ENCODE data around the gene HES2.
"Not testable (repeated sequence)": the region's sequence is repeated elsewhere in the genome, so short reads cannot be mapped to it uniquely, and the experiment has no call there.

HES2 gene

DNA sequence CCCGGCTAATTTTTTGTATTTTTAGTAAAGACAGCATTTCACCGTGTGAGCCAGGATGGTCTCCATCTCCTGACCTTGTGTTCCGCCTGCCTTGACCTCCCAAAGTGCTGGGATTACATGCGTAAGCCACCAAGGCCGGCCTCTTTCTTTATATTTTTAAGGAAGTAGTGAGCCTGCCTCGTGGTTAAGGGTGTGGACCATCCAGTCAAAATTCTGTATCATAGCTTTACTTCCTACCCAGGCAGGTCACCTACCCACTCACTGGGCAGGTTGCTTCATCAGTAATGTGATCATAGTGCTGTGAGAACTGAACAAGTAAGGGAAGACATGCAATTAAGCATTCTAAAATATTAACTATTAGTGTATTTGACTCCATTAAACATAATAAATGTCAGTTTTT lies 18.0 kb downstream of the HES2 start:
- Histone ChIP-seq H3K27ac (no peak overlapping the region), H3K4me2 (no peak overlapping the region)
- TF ChIP-seq Cebpa-rat (IDR thresholded peaks at IDR 0.05): no peak

DNA sequence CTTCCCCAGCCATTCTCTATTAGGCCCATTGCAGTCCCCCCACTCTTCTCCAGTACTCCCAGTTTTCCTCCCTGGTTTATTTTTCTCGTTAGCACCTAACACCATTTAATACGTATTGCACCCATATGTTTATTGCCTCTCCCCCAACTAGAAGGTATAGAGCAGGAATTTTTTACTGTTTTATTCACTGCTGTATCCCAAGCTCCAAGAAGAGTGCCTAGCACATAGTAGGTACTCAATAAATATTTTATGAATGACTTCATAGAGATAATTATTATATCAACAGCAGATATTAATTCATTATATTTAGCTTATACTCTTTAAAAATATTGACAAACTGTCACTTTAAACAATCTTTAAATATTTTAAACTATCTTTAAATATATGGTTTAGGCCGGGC lies 20.4 kb downstream of the HES2 start:
- no peak for TF ChIP-seq Cebpa-rat (IDR thresholded peaks at IDR 0.05)
- no peak overlapping the region for H3K4me3 ChIP-seq
- no peaks in the 10 kb centered on the region for H4K20me1 ChIP-seq
- peaks cover 9% of the 10 kb centered on the region for H3K4me1 ChIP-seq
- H3K9me3 ChIP-seq: no peaks in the 10 kb centered on the region
- H3K9ac ChIP-seq: no peak overlapping the region
- H3K36me3 ChIP-seq: no peaks in the 10 kb centered on the region
- H3K27ac ChIP-seq: no peak overlapping the region
- no peak overlapping the region for H3K4me2 ChIP-seq
- H3K27me3 ChIP-seq: no peaks in the 10 kb centered on the region

More for the DNA sequence above, 18.0 kb downstream of the HES2 start:
- H4K20me1 ChIP-seq: no peaks in the 10 kb centered on the region
- H3K27me3 ChIP-seq: no peaks in the 10 kb centered on the region
- no peak overlapping the region for H3K4me3 ChIP-seq
- no peaks in the 10 kb centered on the region for H3K36me3 ChIP-seq
- no peaks in the 10 kb centered on the region for H3K9me3 ChIP-seq
- H3K9ac ChIP-seq: no peak overlapping the region
- H3K4me1 ChIP-seq: no peaks in the 10 kb centered on the region

DNA sequence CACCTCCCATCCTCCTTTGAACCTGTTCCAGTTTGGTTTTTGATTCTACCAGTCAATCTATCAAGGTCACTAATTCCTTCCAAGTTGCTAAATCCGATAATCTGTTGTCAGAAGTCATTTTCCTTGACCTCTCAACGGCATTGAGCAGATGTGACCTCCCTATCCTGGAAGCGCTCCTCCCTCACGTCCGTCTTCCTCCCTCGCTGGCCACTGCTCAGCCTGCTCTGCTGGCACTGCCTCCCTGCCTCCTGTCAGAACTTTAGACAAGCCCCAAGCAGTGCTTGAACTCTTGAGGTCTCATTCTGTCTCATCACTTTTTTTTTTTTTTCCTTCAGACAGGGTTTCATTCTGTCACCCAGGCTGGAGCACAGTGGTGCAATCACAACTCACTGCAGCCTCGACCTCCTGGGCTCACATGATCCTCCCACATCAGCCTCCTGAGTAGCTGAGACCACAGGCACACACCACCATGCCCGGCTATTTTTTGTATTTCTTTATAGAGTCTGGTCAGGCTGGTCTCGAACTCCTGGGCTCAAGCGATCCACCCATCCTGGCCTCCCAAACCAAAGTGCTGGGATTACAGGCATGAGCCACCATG lies 21.8 kb downstream of the HES2 start:
- no peaks in the 10 kb centered on the region for H3K36me3 ChIP-seq
- no peaks in the 10 kb centered on the region for H3K9me3 ChIP-seq
- peaks cover 13% of the 10 kb centered on the region for H3K4me1 ChIP-seq
- H4K20me1 ChIP-seq: no peaks in the 10 kb centered on the region
- H3K27ac ChIP-seq: no peak overlapping the region
- H3K4me2 ChIP-seq: no peak overlapping the region
- no peak overlapping the region for H3K9ac ChIP-seq
- H3K4me3 ChIP-seq: no peak overlapping the region
- H3K27me3 ChIP-seq: no peaks in the 10 kb centered on the region
- TF ChIP-seq Cebpa-rat (IDR thresholded peaks at IDR 0.05): no peak

DNA sequence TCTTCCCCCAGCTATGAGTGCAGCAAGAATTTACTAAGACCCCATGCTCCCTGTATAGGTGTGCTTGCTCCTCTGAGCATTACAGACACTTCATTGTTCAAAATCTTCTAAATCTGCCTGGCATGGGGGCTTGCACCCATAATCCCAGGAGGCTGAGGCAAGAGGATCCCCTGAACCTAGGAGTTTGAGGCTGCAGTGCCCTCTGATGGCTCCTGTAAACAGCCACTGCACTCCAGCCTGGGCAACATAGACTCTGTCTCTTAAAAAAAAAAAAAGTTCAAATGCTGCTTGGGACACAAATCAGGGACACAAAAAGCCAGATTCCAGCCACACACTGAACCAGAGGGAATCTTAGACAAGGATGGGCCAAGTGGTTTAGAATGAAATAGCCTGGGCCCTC lies 22.7 kb downstream of the HES2 start:
- H3K4me3 ChIP-seq: no peak overlapping the region
- no peaks in the 10 kb centered on the region for H3K27me3 ChIP-seq
- H3K36me3 ChIP-seq: no peaks in the 10 kb centered on the region
- no peak overlapping the region for H3K4me2 ChIP-seq
- TF ChIP-seq Cebpa-rat (IDR thresholded peaks at IDR 0.05): no peak
- H4K20me1 ChIP-seq: peaks cover 3% of the 10 kb centered on the region
- H3K4me1 ChIP-seq: peaks cover 20% of the 10 kb centered on the region
- H3K9ac ChIP-seq: no peak overlapping the region
- no peak overlapping the region for H3K27ac ChIP-seq
- H3K9me3 ChIP-seq: no peaks in the 10 kb centered on the region

DNA sequence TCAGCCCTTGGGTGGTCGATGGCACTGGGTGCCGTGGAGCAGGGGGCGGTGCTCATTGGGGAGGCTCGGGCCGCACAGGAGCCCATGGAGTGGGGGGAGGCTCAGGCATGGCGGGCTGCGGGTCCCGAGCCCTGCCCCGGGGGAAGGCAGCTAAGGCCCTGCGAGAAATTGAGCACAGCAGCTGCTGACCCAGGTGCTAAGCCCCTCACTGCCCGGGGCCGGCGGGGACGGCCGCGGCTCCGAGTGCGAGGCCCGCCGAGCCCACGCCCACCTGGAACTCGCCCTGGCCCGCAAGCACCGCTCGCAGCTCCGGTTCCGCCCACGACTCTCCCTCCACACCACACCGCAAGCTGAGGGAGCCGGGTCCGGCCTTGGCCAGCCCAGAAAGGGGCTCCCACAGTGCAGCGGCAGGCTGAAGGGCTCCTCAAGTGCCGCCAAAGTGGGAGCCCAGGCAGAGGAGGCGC lies 23.9 kb downstream of the HES2 start:
- not testable (repeated sequence) for H3K27me3 ChIP-seq, H3K9me3 ChIP-seq, H3K4me2 ChIP-seq, H3K9ac ChIP-seq, H3K36me3 ChIP-seq, H3K27ac ChIP-seq, H3K4me3 ChIP-seq
- H3K4me1 ChIP-seq: peaks cover 30% of the 10 kb centered on the region
- peaks cover 13% of the 10 kb centered on the region for H4K20me1 ChIP-seq

DNA sequence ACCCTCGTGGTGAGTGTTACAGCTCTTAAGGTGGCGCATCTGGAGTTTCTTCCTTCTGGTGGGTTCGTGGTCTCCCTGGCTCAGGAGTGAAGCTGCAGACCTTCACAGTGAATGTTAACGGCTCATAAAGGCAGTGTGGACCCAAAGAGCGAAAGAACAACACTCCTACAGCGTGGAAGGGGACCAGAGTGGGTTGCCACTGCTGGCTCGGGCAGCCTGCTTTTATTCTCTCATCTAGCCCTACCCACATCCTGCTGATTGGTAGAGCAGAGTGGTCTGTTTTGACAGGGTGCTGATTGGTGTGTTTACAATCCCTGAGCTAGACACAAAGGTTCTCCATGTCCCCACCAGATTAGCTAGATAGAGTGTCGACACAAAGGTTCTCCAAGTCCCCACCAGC lies 24.6 kb downstream of the HES2 start:
- not testable (repeated sequence) for H3K27me3 ChIP-seq, H3K4me3 ChIP-seq, H3K36me3 ChIP-seq, H3K27ac ChIP-seq, H3K9ac ChIP-seq, H3K9me3 ChIP-seq
- Histone ChIP-seq H4K20me1 (peaks cover 13% of the 10 kb centered on the region), H3K4me2 (peak overlapping the region; percentile 11; the same call in 1 of the 2 replicates), H3K4me1 (peaks cover 30% of the 10 kb centered on the region)

DNA sequence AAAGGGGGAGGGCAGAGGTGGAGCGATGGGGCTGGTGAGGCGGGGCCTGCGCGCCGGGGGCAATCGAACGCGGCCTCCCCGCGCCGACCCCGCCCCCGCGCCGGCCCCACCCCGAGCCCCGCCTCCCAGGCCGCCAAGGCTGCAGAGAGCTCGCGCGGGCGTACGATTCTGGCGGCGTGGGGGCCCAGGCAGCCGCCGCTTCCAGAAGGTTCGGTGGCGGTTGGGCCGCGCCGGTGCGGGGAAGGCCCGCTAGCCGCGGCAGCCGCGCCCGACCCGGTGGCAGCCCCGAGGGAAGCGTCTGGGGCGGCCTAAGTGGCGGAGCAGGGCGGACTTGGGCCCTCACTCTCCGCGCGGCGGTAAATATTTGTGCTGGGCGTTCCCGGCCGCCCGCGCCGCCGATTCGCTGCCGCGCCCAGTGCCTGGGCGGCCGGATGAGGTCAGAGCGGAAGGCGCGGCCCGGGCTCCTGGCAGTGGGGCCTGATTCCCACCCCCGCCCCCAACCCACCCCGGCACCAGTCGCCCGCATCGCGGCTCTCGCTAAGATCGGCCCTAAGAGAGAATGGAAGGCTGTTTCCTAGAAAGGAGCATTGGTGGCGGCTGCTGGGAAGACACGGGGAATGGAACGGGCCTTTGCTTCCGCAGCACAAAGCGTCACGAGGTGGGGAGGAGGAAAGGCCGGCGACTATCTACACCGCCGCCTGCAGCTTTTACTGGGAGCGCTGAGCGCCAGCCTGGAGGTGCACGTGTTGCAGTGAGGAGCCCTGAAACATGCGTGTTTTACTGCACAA lies 26.1 kb downstream of the HES2 start, which contains the start of gene ACOT7:
TSS of gene ACOT7 (minus strand) at position 368 of the 788 bp plus-strand sequence. CDS start 368 bp downstream, outside the sequence.
- H3K4me2 ChIP-seq: peak within 1 kb of the TSS; percentile 87
- peaks cover 30% of the 10 kb centered on the region for H3K4me1 ChIP-seq
- no peak for TF ChIP-seq Cebpa-rat (IDR thresholded peaks at IDR 0.05)
- H3K27ac ChIP-seq: peak within 1 kb of the TSS; percentile 90
- H3K4me3 ChIP-seq: peak within 1 kb of the TSS; percentile 78
- peaks cover 10% of the 10 kb centered on the region; the same call in 1 of the 2 replicates for H3K36me3 ChIP-seq
- peak within 1 kb of the TSS; percentile 85 for H3K9ac ChIP-seq
- peaks cover 13% of the 10 kb centered on the region for H4K20me1 ChIP-seq
- H3K9me3 ChIP-seq: no peaks in the 10 kb centered on the region
- H3K27me3 ChIP-seq: no peaks in the 10 kb centered on the region

DNA sequence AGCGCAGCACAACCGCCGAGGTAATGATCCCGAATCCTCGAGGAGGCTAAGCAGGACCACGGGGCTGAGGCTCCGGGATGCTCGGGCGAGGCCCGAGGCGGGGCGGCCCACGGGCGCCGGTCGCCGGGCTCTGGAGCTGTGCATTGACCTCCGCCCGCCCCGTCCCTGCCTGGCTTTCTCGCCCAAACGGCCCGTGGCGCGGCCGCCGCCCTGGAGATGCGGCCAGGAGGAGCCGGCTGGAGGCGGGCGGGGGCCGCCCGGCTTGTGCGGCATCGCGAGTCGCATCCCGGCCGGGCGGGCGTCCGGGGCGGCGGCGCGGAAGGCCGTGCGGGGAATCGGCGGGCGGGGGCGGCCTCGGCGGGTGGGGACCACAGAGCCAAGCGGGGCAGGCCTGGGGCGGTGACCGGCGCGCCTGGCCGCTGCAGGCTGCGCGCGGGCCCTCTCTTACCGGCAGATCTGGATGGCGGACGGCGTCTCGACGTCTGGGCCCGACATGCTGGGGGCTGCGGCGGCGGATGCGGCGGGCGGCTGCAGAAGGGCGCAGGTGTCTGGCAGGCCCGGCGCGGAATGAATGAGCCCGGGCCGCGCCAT lies 26.8 kb downstream of the HES2 start:
- H3K9me3 ChIP-seq: no peaks in the 10 kb centered on the region
- H3K4me1 ChIP-seq: peaks cover 30% of the 10 kb centered on the region
- H4K20me1 ChIP-seq: peaks cover 13% of the 10 kb centered on the region
- TF ChIP-seq Cebpa-rat (IDR thresholded peaks at IDR 0.05): no peak
- no peaks in the 10 kb centered on the region for H3K27me3 ChIP-seq
- peak overlapping the region; percentile 78 for H3K4me3 ChIP-seq
- peak overlapping the region; percentile 86 for H3K4me2 ChIP-seq
- peaks cover 10% of the 10 kb centered on the region; the same call in 1 of the 2 replicates for H3K36me3 ChIP-seq
- peak overlapping the region; percentile 85 for H3K9ac ChIP-seq
- peak overlapping the region; percentile 81 for H3K27ac ChIP-seq

DNA sequence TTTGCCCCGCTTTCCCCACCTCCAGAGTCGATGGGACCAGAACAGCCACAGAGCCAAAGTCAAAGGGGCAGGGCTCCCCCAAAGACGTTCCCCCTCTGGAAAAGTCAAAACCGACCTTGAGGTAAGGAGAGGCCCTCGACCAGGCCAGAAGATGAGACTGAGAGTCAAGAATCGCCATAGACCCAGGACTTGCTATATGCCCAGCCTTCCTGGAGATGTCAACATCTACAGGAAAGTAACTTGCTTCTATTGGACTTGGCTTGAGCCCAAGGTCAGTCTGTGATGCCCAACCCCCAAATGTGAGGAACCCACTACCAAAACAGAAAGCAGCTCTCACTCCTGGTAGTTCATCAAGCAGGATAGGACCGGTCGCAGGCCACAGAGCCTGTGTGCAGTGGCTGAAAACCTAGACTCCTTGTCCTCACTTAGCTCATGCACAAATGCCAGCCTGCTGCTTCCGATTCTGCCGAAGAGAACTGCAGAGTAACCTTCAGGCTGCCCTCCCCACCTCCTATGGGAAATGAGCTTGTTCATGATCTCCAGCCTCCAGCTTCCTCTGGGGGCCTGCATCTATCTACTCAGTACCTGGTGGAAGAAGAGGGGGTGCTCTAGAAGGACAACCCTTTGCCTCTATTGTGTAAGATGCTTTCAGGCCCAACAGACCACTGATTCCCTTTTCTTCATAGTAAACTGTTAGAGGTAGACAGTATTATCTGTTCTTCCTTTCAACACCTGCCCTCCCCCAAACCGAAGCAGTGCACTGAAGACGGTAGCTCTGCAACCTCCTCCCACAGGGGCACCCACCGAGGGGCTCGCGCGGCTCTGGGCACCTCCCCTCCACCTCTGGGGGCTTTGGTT lies 27.5 kb downstream of the HES2 start:
- H3K27ac ChIP-seq: peak overlapping the region; percentile 81
- H4K20me1 ChIP-seq: peaks cover 17% of the 10 kb centered on the region
- TF ChIP-seq Cebpa-rat (IDR thresholded peaks at IDR 0.05): no peak

More for the DNA sequence above, 27.5 kb downstream of the HES2 start:
- Histone ChIP-seq H3K4me2 (peak overlapping the region; percentile 86), H3K9me3 (no peaks in the 10 kb centered on the region), H3K36me3 (peaks cover 10% of the 10 kb centered on the region; the same call in 1 of the 2 replicates), H3K27me3 (no peaks in the 10 kb centered on the region), H3K4me3 (peak overlapping the region; percentile 78), H3K4me1 (peaks cover 30% of the 10 kb centered on the region), H3K9ac (peak overlapping the region; percentile 85)

Measured in BLaER1 (cell line).